Fibroblast of skin of left biceps (primary cell): ENCODE data around the gene LRRC4.

ENCODE experiments used
- DNase-seq, 2 experiments: peaks; one replicate each; pipeline ENCODE4 v3.0.0-alpha.2; 2013; ENCODE audit warnings: low read depth in 2 of 2

The LRRC4 gene

GRCh38 chr7:128059143-128059988, 28.1 kb upstream of the LRRC4 start:
- no peak for DNase-seq

- no peak for DNase-seq
These were observed 26.7 kb upstream of the LRRC4 start for GRCh38 chr7:128057909-128058308.

- peak; percentile 56 to 69 for DNase-seq
These were observed 25.7 kb upstream of the LRRC4 start for GRCh38 chr7:128056901-128057300.

GRCh38 chr7:128055637-128056036, 24.4 kb upstream of the LRRC4 start:
- no peak for DNase-seq

GRCh38 chr7:128054511-128054910, 23.3 kb upstream of the LRRC4 start:
- no peak for DNase-seq

GRCh38 chr7:128053991-128054390, 22.8 kb upstream of the LRRC4 start:
- no peak for DNase-seq

GRCh38 chr7:128053023-128053422, 21.8 kb upstream of the LRRC4 start:
- no peak for DNase-seq

- no peak for DNase-seq
These were observed 21.2 kb upstream of the LRRC4 start for GRCh38 chr7:128052404-128052803.

GRCh38 chr7:128045766-128046165, 14.5 kb upstream of the LRRC4 start:
- DNase-seq, result no peak

GRCh38 chr7:128045158-128045557, 13.9 kb upstream of the LRRC4 start:
- DNase-seq, result no peak

- no peak for DNase-seq
These were observed 12.8 kb upstream of the LRRC4 start for GRCh38 chr7:128044064-128044463.

GRCh38 chr7:128042012-128042411, 10.8 kb upstream of the LRRC4 start:
- DNase-seq, result no peak

GRCh38 chr7:128041203-128041602, 10.0 kb upstream of the LRRC4 start:
- no peak for DNase-seq

GRCh38 chr7:128040205-128040604, 9.0 kb upstream of the LRRC4 start:
- DNase-seq, result no peak

- no peak for DNase-seq
These were observed 8.3 kb upstream of the LRRC4 start for GRCh38 chr7:128039544-128039953.

GRCh38 chr7:128037880-128038619, 6.8 kb upstream of the LRRC4 start:
- no peak for DNase-seq

- DNase-seq, result no peak
These were observed 5.8 kb upstream of the LRRC4 start for GRCh38 chr7:128037081-128037480.

GRCh38 chr7:128036226-128036940, 5.1 kb upstream of the LRRC4 start:
- no peak for DNase-seq

- DNase-seq, result no peak
These were observed 4.5 kb upstream of the LRRC4 start for GRCh38 chr7:128035712-128036111.

GRCh38 chr7:128034825-128035224, 3.6 kb upstream of the LRRC4 start:
- no peak for DNase-seq

GRCh38 chr7:128033246-128033645, 2.0 kb upstream of the LRRC4 start:
- DNase-seq, result no peak

GRCh38 chr7:128032605-128033235, 1.5 kb upstream of the LRRC4 start:
- DNase-seq, result no peak
